ENCODE data around the gene ETV3. TPM values are rescaled to one million over a fixed set of nuclear protein-coding genes. Genes with fewer than 3 reads are reported as not detected.
A peak's percentile ranks its signal among the peaks of the same experiment; 100 is the strongest.

ETV3 gene
- total RNA-seq, 2 experiments from 2014 or later: 115 to 117 TPM

GRCh38 chr1:157170677-157171515 lies 32.7 kb upstream of the ETV3 start:
- no peaks in the 10 kb centered on the region for H3K4me1 Mint-ChIP-seq (ENCODE audit: low read depth)
- peak; percentile 42 for TF ChIP-seq CTCF (IDR thresholded peaks at IDR 0.05)
- Histone ChIP-seq H3K36me3 (ENCODE audit: insufficient read depth, low read length) (no peaks in the 10 kb centered on the region), H3K27me3 (ENCODE audit: control insufficient read depth in 1 of 2, insufficient read depth in 2 of 2, low read length in 2 of 2) (no peaks in the 10 kb centered on the region), H3K4me3 (ENCODE audit: low read length) (no peak overlapping the region), H3K9me3 (ENCODE audit: control insufficient read depth in 1 of 2, insufficient read depth in 1 of 2, low read length in 2 of 2) (no peaks in the 10 kb centered on the region), H3K27ac (ENCODE audit: low read depth in 1 of 2, low read length in 2 of 2) (no peak overlapping the region), H3K4me1 (ENCODE audit: insufficient read depth, low read length) (no peaks in the 10 kb centered on the region)
- DNase-seq (peak in 10 of 14 experiments; percentile 14 to 49 (median 32)), ATAC-seq (ENCODE audit: poor library complexity) (no peak)
- POLR2A ChIA-PET: no interaction called here
- CTCF ChIA-PET: no interaction called here
- intact Hi-C loops (cut with DNase I, micrococcal nuclease): no loop called here
- no peaks in the 10 kb centered on the region for H3K36me3 Mint-ChIP-seq (ENCODE audit: low read depth)
- no peaks in the 10 kb centered on the region for H3K9me3 Mint-ChIP-seq
- no peak overlapping the region for H3K27ac Mint-ChIP-seq
- H3K4me3 Mint-ChIP-seq: no peak overlapping the region
- peaks cover 22% of the 10 kb centered on the region for H3K27me3 Mint-ChIP-seq

GRCh38 chr1:157168015-157168414 lies 29.8 kb upstream of the ETV3 start:
- H3K4me3 Mint-ChIP-seq: no peak overlapping the region
- H3K9me3 ChIP-seq (ENCODE audit: control insufficient read depth in 1 of 2, insufficient read depth in 1 of 2, low read length in 2 of 2): no peaks in the 10 kb centered on the region
- no peak overlapping the region for H3K4me3 ChIP-seq (ENCODE audit: low read length)
- H3K27me3 Mint-ChIP-seq: peaks cover 20% of the 10 kb centered on the region
- peaks cover 5% of the 10 kb centered on the region for H3K4me1 Mint-ChIP-seq (ENCODE audit: low read depth)
- ChIA-PET POLR2A (no interaction called here), CTCF (no interaction called here)
- no peak overlapping the region for H3K27ac Mint-ChIP-seq
- no peak for TF ChIP-seq CTCF (IDR thresholded peaks at IDR 0.05)
- no peaks in the 10 kb centered on the region for H3K36me3 Mint-ChIP-seq (ENCODE audit: low read depth)
- peaks cover 8% of the 10 kb centered on the region for H3K4me1 ChIP-seq (ENCODE audit: insufficient read depth, low read length)
- no peak overlapping the region for H3K27ac ChIP-seq (ENCODE audit: low read depth in 1 of 2, low read length in 2 of 2)
- intact Hi-C loops (cut with DNase I, micrococcal nuclease): loop anchor here in 1 of 2 experiments (5.0 kb wide), 1 partner anchor 324 kb away; no protein-coding TSS in a partner anchor
- H3K9me3 Mint-ChIP-seq: no peaks in the 10 kb centered on the region
- no peak for DNase-seq
- peaks cover 0 to 4% of the 10 kb centered on the region in 2 experiments for H3K27me3 ChIP-seq (ENCODE audit: control insufficient read depth in 1 of 2, insufficient read depth in 2 of 2, low read length in 2 of 2)
- ATAC-seq (ENCODE audit: poor library complexity): no peak
- no peaks in the 10 kb centered on the region for H3K36me3 ChIP-seq (ENCODE audit: insufficient read depth, low read length)

GRCh38 chr1:157167437-157167836 lies 29.2 kb upstream of the ETV3 start:
- no peak for ATAC-seq (ENCODE audit: poor library complexity)
- peaks cover 20% of the 10 kb centered on the region for H3K27me3 Mint-ChIP-seq
- Histone ChIP-seq H3K27me3 (ENCODE audit: control insufficient read depth in 1 of 2, insufficient read depth in 2 of 2, low read length in 2 of 2) (peaks cover 0 to 4% of the 10 kb centered on the region in 2 experiments), H3K36me3 (ENCODE audit: insufficient read depth, low read length) (no peaks in the 10 kb centered on the region), H3K27ac (ENCODE audit: low read depth in 1 of 2, low read length in 2 of 2) (no peak overlapping the region), H3K4me3 (ENCODE audit: low read length) (no peak overlapping the region), H3K4me1 (ENCODE audit: insufficient read depth, low read length) (peaks cover 8% of the 10 kb centered on the region), H3K9me3 (ENCODE audit: control insufficient read depth in 1 of 2, insufficient read depth in 1 of 2, low read length in 2 of 2) (no peaks in the 10 kb centered on the region)
- H3K9me3 Mint-ChIP-seq: no peaks in the 10 kb centered on the region
- DNase-seq: no peak
- H3K4me1 Mint-ChIP-seq (ENCODE audit: low read depth): peaks cover 5% of the 10 kb centered on the region
- ChIA-PET CTCF (no interaction called here), POLR2A (no interaction called here)
- H3K4me3 Mint-ChIP-seq: no peak overlapping the region
- H3K27ac Mint-ChIP-seq: no peak overlapping the region
- intact Hi-C loops (cut with DNase I, micrococcal nuclease): loop anchor here in 1 of 2 experiments (5.0 kb wide), 1 partner anchor 325 kb away; no protein-coding TSS in a partner anchor
- no peaks in the 10 kb centered on the region for H3K36me3 Mint-ChIP-seq (ENCODE audit: low read depth)
- TF ChIP-seq CTCF (IDR thresholded peaks at IDR 0.05): no peak
